HL-60/S4 (cell line): Measurements from ENCODE around the gene ARHGEF19.
"Not testable (repeated sequence)": the region's sequence is repeated elsewhere in the genome, so short reads cannot be mapped to it uniquely, and the experiment has no call there.

Source experiments
- in situ Hi-C: fragments of 300-500 bp; cut with MboI; formaldehyde crosslinking; loops from 2 replicates; pipeline ENCODE4 v1.14.3; 2022; ENCODE audit warnings: low sequenced_read_pairs

The ARHGEF19 gene

GRCh38 chr1:16222716-16223115 is 10.3 kb upstream of the ARHGEF19 start:
- in situ Hi-C loops: not testable (repeated sequence)

- in situ Hi-C loops: no loop called here
Observed at GRCh38 chr1:16221499-16221898, 9.0 kb upstream of the ARHGEF19 start.

- in situ Hi-C loops: no loop called here
Observed at GRCh38 chr1:16219968-16220500, 7.6 kb upstream of the ARHGEF19 start.

GRCh38 chr1:16218674-16219071 is 6.2 kb upstream of the ARHGEF19 start:
- in situ Hi-C loops: no loop called here

GRCh38 chr1:16218014-16218673 is 5.7 kb upstream of the ARHGEF19 start:
- in situ Hi-C loops: no loop called here

- in situ Hi-C loops: no loop called here
Observed at GRCh38 chr1:16217061-16217785, 4.8 kb upstream of the ARHGEF19 start.

- in situ Hi-C loops: no loop called here
Observed at GRCh38 chr1:16215882-16216753, 3.7 kb upstream of the ARHGEF19 start.

GRCh38 chr1:16215240-16215639 is 2.8 kb upstream of the ARHGEF19 start:
- in situ Hi-C loops: not testable (repeated sequence)

- in situ Hi-C loops: not testable (repeated sequence)
Observed at GRCh38 chr1:16213544-16213943, 1.1 kb upstream of the ARHGEF19 start.

- in situ Hi-C loops: no loop called here
Observed at GRCh38 chr1:16213013-16213412, 561 bp upstream of the ARHGEF19 start.

- in situ Hi-C loops: no loop called here
Observed at GRCh38 chr1:16211824-16212223, 628 bp downstream of the ARHGEF19 start.

GRCh38 chr1:16210581-16210980 is 1.9 kb downstream of the ARHGEF19 start:
- in situ Hi-C loops: no loop called here

GRCh38 chr1:16209847-16210407 is 2.5 kb downstream of the ARHGEF19 start:
- in situ Hi-C loops: no loop called here

GRCh38 chr1:16209132-16209846 is 3.2 kb downstream of the ARHGEF19 start:
- in situ Hi-C loops: no loop called here

- in situ Hi-C loops: no loop called here
Observed at GRCh38 chr1:16208270-16208987, 4.0 kb downstream of the ARHGEF19 start.

GRCh38 chr1:16207318-16208269 is 4.9 kb downstream of the ARHGEF19 start:
- in situ Hi-C loops: no loop called here

GRCh38 chr1:16206547-16207317 is 5.7 kb downstream of the ARHGEF19 start:
- in situ Hi-C loops: no loop called here
